Measurements from ENCODE around the gene ATF7IP2.

The ATF7IP2 gene

DNA sequence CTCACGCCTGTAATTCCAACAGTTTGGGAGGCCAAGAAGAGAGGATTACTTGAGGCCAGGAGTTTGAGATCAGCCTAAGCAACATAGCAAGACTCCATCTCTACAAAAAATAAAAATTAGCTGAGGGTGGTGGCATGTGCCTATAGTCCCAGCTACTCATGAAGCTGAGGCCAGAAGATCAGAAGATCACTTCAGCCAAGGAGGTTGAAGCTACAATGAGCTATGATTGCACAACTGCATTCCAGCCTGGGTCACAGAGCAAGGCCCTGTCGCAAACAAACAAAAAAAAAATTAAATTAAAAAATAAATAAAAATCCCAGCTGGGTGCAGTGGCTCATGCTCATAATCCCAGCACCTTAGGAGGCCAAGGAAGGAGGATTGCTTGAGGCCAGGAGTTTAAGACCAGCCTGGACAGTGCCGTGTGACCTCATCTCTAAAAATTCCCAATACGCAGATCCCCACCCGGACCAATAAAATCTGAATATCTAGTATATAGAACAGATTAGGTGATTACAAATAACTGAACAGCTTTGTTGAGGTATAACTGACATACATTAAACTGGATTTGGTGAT lies 18.2 kb upstream of the ATF7IP2 start:
- TF ChIP-seq, protein P1, sequence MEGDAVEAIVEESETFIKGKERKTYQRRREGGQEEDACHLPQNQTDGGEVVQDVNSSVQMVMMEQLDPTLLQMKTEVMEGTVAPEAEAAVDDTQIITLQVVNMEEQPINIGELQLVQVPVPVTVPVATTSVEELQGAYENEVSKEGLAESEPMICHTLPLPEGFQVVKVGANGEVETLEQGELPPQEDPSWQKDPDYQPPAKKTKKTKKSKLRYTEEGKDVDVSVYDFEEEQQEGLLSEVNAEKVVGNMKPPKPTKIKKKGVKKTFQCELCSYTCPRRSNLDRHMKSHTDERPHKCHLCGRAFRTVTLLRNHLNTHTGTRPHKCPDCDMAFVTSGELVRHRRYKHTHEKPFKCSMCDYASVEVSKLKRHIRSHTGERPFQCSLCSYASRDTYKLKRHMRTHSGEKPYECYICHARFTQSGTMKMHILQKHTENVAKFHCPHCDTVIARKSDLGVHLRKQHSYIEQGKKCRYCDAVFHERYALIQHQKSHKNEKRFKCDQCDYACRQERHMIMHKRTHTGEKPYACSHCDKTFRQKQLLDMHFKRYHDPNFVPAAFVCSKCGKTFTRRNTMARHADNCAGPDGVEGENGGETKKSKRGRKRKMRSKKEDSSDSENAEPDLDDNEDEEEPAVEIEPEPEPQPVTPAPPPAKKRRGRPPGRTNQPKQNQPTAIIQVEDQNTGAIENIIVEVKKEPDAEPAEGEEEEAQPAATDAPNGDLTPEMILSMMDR (IDR thresholded peaks at IDR 0.05; ENCODE audit: insufficient read depth, low read length, missing control alignments), result no peak
- ChIA-PET POLR2A (no interaction called here), CTCF (no interaction called here)
- no peak for DNase-seq (ENCODE audit: low read depth, low spot score)
- H3K4me3 ChIP-seq (ENCODE audit: low read depth, low read length), result no peak overlapping the region

DNA sequence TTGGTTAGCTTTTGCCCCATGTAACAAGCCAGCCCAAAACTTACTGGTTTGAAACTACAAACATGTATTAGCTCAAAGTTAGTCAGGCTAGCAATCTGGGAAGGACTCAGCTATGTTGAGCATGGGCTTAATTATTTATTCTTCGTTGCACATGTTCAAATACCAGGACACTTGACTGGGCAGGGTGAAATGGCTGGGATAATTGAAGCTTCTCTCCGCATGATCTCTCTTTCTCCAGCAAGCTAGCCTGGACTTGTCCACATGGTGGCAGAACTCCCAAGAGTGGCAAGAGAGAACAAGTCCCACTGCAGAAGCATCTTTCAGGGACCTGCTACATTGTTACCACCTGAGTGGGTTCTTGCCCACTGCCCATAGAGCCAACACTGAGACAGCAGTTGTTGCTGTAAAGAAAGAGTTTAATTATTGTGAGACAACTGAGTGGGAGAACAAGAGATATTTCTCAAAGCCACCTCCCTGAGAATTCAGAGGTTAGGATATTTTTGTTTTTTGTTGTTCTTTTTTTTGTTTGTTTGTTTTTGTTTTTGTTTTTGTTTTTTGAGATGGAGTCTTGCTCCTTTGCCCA lies 16.8 kb upstream of the ATF7IP2 start:
- TF ChIP-seq, protein P1 (IDR thresholded peaks at IDR 0.05; ENCODE audit: insufficient read depth, low read length, missing control alignments), result no peak
- DNase-seq (ENCODE audit: low read depth, low spot score), result no peak
- CTCF ChIA-PET, result no interaction called here
- no peak overlapping the region for H3K4me3 ChIP-seq (ENCODE audit: low read depth, low read length)
- POLR2A ChIA-PET, result no interaction called here

DNA sequence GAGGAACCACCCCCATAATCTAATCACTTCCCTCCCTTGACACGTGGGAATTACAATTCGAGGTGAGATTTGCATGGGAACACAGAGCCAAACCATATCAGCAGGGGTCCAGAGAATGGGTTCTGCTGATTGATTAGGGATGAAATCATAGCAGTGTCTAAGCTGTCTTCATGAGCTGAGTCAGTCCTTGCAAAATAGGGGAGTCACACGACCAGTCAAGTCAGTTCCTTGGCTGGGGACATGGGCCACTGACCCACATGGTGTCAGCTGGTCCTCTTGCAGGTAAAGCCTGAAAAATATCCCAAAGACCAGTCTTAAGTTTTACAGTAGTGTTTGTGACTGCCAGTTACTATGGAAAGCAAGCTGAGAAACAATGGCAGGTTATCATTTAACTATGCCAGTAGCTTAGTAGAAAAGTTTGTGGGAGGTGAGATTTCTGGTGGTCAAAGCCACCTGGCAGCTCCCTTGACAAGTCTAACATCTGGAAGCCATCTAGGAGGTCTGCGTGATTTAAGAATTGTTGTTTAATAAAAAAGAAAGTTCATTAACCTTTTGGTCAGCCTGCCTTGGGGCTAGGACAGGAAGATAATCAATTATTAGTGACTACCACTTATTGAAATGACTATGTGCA lies 15.7 kb upstream of the ATF7IP2 start:
- POLR2A ChIA-PET, result no interaction called here
- CTCF ChIA-PET, result no interaction called here
- H3K4me3 ChIP-seq (ENCODE audit: low read depth, low read length), result no peak overlapping the region
- TF ChIP-seq, protein P1 (IDR thresholded peaks at IDR 0.05; ENCODE audit: insufficient read depth, low read length, missing control alignments), result no peak
- no peak for DNase-seq (ENCODE audit: low read depth, low spot score)

DNA sequence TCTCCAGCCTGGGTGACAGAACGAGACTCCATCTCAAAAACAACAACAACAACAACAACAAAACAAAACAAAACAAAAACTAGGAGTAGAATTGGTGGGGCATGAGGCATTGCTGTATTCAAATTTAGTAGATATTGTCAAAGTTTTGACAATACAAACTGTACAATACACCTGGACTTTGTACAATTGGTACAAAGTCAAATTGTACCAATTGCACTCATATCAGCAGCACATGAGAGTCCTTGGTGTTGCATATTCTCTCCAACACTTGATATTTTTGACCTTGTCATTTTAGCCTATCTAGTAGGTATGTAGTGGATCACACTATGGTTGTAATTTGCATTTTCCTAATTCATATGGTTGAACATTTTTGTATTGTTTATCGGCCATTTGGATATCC lies 14.3 kb upstream of the ATF7IP2 start:
- TF ChIP-seq, protein P1 (IDR thresholded peaks at IDR 0.05; ENCODE audit: insufficient read depth, low read length, missing control alignments), result no peak
- H3K4me3 ChIP-seq (ENCODE audit: low read depth, low read length), result no peak overlapping the region
- DNase-seq (ENCODE audit: low read depth, low spot score), result no peak
- CTCF ChIA-PET, result no interaction called here
- POLR2A ChIA-PET, result no interaction called here

DNA sequence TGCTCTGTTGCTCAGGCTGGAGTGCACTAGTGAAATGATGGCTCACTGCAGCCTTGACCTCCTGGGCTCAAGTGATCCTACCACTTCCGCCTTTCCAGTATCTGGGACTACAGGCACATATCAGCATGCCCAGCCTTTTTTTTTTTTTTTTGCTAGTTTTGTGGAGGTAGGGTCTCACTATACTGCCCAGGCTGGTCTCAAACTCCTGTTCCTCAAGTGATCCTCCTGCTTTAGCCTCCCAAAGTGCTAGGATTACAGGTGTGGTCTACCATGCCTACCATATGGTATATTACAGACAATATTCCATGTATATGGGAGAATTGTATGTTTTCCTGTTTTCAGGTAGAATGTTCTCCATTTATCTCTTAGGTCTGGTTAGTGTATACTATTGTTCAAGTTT lies 12.3 kb upstream of the ATF7IP2 start:
- no peak for DNase-seq (ENCODE audit: low read depth, low spot score)
- POLR2A ChIA-PET, result no interaction called here
- no peak overlapping the region for H3K4me3 ChIP-seq (ENCODE audit: low read depth, low read length)
- CTCF ChIA-PET, result no interaction called here
- TF ChIP-seq, protein P1 (IDR thresholded peaks at IDR 0.05; ENCODE audit: insufficient read depth, low read length, missing control alignments), result no peak

DNA sequence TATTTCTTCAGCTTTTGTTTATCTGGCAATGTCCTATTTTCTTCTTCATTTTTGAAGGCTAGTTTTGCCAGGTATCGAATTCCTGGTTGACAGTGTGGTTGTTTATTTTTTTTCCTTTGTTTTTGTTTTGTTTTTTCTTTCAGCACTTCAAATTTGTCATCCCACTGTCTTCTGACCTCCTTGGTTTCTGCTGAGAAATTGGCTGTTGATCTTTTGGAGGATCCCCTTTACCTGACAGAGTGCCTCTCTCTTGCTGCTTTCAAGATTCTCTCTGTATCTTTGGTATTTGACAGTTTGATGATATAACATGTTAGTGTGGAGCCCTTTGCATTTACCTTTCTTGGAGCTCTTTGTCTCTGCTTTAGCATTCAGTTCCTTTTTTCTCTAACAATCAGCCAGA lies 9.6 kb upstream of the ATF7IP2 start:
- CTCF ChIA-PET, result no interaction called here
- no peak for DNase-seq (ENCODE audit: low read depth, low spot score)
- no peak overlapping the region for H3K4me3 ChIP-seq (ENCODE audit: low read depth, low read length)
- POLR2A ChIA-PET, result no interaction called here
- TF ChIP-seq, protein P1 (IDR thresholded peaks at IDR 0.05; ENCODE audit: insufficient read depth, low read length, missing control alignments), result no peak

Measured in AG04449 (cell line).